Neutrophil (primary cell): ENCODE data around the gene CDK2.
"Not testable (repeated sequence)": the region's sequence is repeated elsewhere in the genome, so short reads cannot be mapped to it uniquely, and the experiment has no call there.

Source experiments
- H3K27ac ChIP-seq: fragments of 200-600 bp; sonication (generic); 2 replicates; pipeline ENCODE4 v1.5.1; 2016; ENCODE audit warnings: mild to moderate bottlenecking, moderate library complexity
- H3K27me3 ChIP-seq: fragments of 200-600 bp; sonication (generic); 2 replicates; pipeline ENCODE4 v1.6.0; 2016; ENCODE audit warnings: mild to moderate bottlenecking
- H3K36me3 ChIP-seq: fragments of 200-600 bp; sonication (generic); 2 replicates; pipeline ENCODE4 v1.5.1; 2017
- H3K4me1 ChIP-seq, 2 experiments: fragments of 200-600 bp in 1 of 2; sonication (generic) in 1 of 2; 1 replicate in 1 of 2; 2 replicates in 1 of 2; pipeline versions ENCODE4 v1.5.1 to v1.6.1; 2013 to 2016; ENCODE audit warnings: low read depth in 1 of 2, low read length in 1 of 2, mild to moderate bottlenecking in 1 of 2, moderate library complexity in 1 of 2; ENCODE audit not compliant: control insufficient read depth in 1 of 2, insufficient read depth in 1 of 2
- H3K4me3 ChIP-seq, 2 experiments: fragments of 200-600 bp in 1 of 2; sonication (generic) in 1 of 2; 1 replicate in 1 of 2; 2 replicates in 1 of 2; pipeline ENCODE4 v1.5.1; 2013 to 2016; ENCODE audit warnings: low read depth in 1 of 2, low read length in 1 of 2, mild to moderate bottlenecking in 1 of 2, moderate library complexity in 1 of 2
- H3K9me3 ChIP-seq: fragments of 200-600 bp; sonication (generic); 2 replicates; pipeline ENCODE4 v1.5.1; 2016
- CTCF ChIP-seq: fragments of 200-600 bp; sonication (generic); IDR thresholded peaks from 2 replicates; pipeline ENCODE4 v1.5.1; 2016; ENCODE audit warnings: antibody characterized with exemption

The CDK2 gene

GRCh38 chr12:55979069-55979468, 12.4 kb downstream of the CDK2 start:
- H3K9me3 ChIP-seq = no peaks in the 10 kb centered on the region
- H3K4me3 ChIP-seq = no peak overlapping the region
- H3K27me3 ChIP-seq = no peaks in the 10 kb centered on the region
- TF ChIP-seq CTCF = no peak
- peaks cover 18% of the 10 kb centered on the region for H3K36me3 ChIP-seq
- peaks cover 79 to 92% of the 10 kb centered on the region in 2 experiments for H3K4me1 ChIP-seq
- H3K27ac ChIP-seq = peak overlapping the region; percentile 65

- H3K36me3 ChIP-seq = peaks cover 30% of the 10 kb centered on the region
- peaks cover 74 to 86% of the 10 kb centered on the region in 2 experiments for H3K4me1 ChIP-seq
- H3K27ac ChIP-seq = peak overlapping the region; percentile 73
- H3K4me3 ChIP-seq, H3K27me3 ChIP-seq, H3K9me3 ChIP-seq: not testable (repeated sequence)
Observed at GRCh38 chr12:55981882-55982281, 15.3 kb downstream of the CDK2 start.

GRCh38 chr12:55982319-55982936, 15.8 kb downstream of the CDK2 start:
- Histone ChIP-seq H3K27ac (peak overlapping the region; percentile 73), H3K4me3 (no peak overlapping the region), H3K36me3 (peaks cover 36% of the 10 kb centered on the region)

GRCh38 chr12:55983232-55983842, 16.7 kb downstream of the CDK2 start:
- H3K27me3 ChIP-seq = no peaks in the 10 kb centered on the region
- no peaks in the 10 kb centered on the region for H3K9me3 ChIP-seq
- H3K4me1 ChIP-seq = peaks cover 60 to 72% of the 10 kb centered on the region in 2 experiments
- peaks cover 45% of the 10 kb centered on the region for H3K36me3 ChIP-seq
- no peak overlapping the region for H3K4me3 ChIP-seq
- TF ChIP-seq CTCF = no peak
- peak overlapping the region; percentile 73 for H3K27ac ChIP-seq

More at GRCh38 chr12:55982319-55982936, 15.8 kb downstream of the CDK2 start:
- H3K27me3 ChIP-seq = no peaks in the 10 kb centered on the region
- no peaks in the 10 kb centered on the region for H3K9me3 ChIP-seq
- peaks cover 69 to 80% of the 10 kb centered on the region in 2 experiments for H3K4me1 ChIP-seq
- TF ChIP-seq CTCF = no peak

- Histone ChIP-seq H3K36me3 (peaks cover 60% of the 10 kb centered on the region), H3K27me3 (no peaks in the 10 kb centered on the region)
Observed at GRCh38 chr12:55984861-55985260, 18.2 kb downstream of the CDK2 start.

More at GRCh38 chr12:55984861-55985260, 18.2 kb downstream of the CDK2 start:
- H3K27ac ChIP-seq = peak overlapping the region; percentile 73
- no peaks in the 10 kb centered on the region for H3K9me3 ChIP-seq
- peaks cover 46 to 57% of the 10 kb centered on the region in 2 experiments for H3K4me1 ChIP-seq
- TF ChIP-seq CTCF = no peak
- no peak overlapping the region for H3K4me3 ChIP-seq
